ENCODE measurements around the gene CFAP58. TPM values are rescaled to one million over a fixed set of nuclear protein-coding genes. Genes with fewer than 3 reads are reported as not detected.

CFAP58 gene
- polyA plus RNA-seq, 3 donors = 0.16 TPM; not detected in 2

- H3K36me3 ChIP-seq (replicated peaks in 1 of 2; ENCODE audit: control insufficient read depth in 1 of 2, insufficient read depth in 2 of 2, low read length in 2 of 2) = peaks cover 2 to 21% of the 10 kb centered on the region in 2 donors
- Mint-ChIP-seq H3K4me3 (no peak overlapping the region), H3K36me3 (peaks cover 19 to 23% of the 10 kb centered on the region in 2 donors), H3K9me3 (peaks cover 6 to 9% (median 8%) of the 10 kb centered on the region in 7 donors), H3K27ac (peak overlapping the region in 2 of 7 donors; percentile 12 to 77), H3K4me1 (peaks cover 54% of the 10 kb centered on the region), H3K27me3 (ENCODE audit: low read depth in 3 of 3) (peaks cover 0 to 4% (median 2%) of the 10 kb centered on the region in 3 donors)
- WGBS (ENCODE audit: insufficient coverage) = 74% methylated on average over 4 of the region's 8 CpGs
- no peak overlapping the region for H3K4me3 ChIP-seq (replicated peaks in 1 of 3; ENCODE audit: low read depth in 2 of 3, low read length in 3 of 3)
- peaks cover 33% of the 10 kb centered on the region in 2 donors for H3K4me1 ChIP-seq (ENCODE audit: control insufficient read depth in 1 of 2, insufficient read depth in 2 of 2, low read length in 2 of 2)
- no peak overlapping the region for H3K9ac ChIP-seq (ENCODE audit: insufficient read depth, low read length, poor library complexity, severe bottlenecking)
- H3K9me3 ChIP-seq (replicated peaks in 1 of 2; ENCODE audit: control insufficient read depth in 1 of 2, insufficient read depth in 1 of 2, low read length in 2 of 2) = peaks cover 0 to 6% of the 10 kb centered on the region in 2 donors
- intact Hi-C loops (cut with micrococcal nuclease) = loop anchor here in 1 of 2 donors (5.0 to 10.0 kb wide), 2 partner anchors 42 to 270 kb away; no protein-coding TSS in a partner anchor
- H4K20me1 ChIP-seq (ENCODE audit: insufficient read depth, low read length) = peaks cover 33% of the 10 kb centered on the region
- H3K27ac ChIP-seq (ENCODE audit: low read depth in 1 of 2, low read length in 2 of 2) = no peak overlapping the region
- DNase-seq = no peak
- no peak overlapping the region for H2AFZ ChIP-seq (ENCODE audit: insufficient read depth, low read depth, low read length, poor library complexity, severe bottlenecking)
- H3K4me2 ChIP-seq (replicated peaks; ENCODE audit: extremely low read depth, low read length, poor library complexity, severe bottlenecking) = no peak overlapping the region
- peaks cover under 1% of the 10 kb centered on the region for H3K79me2 ChIP-seq (ENCODE audit: insufficient read depth, low read length)
- H3K27me3 ChIP-seq (ENCODE audit: control insufficient read depth in 2 of 2, insufficient read depth in 2 of 2, low read length in 2 of 2) = no peaks in the 10 kb centered on the region
- TF ChIP-seq, protein P1, sequence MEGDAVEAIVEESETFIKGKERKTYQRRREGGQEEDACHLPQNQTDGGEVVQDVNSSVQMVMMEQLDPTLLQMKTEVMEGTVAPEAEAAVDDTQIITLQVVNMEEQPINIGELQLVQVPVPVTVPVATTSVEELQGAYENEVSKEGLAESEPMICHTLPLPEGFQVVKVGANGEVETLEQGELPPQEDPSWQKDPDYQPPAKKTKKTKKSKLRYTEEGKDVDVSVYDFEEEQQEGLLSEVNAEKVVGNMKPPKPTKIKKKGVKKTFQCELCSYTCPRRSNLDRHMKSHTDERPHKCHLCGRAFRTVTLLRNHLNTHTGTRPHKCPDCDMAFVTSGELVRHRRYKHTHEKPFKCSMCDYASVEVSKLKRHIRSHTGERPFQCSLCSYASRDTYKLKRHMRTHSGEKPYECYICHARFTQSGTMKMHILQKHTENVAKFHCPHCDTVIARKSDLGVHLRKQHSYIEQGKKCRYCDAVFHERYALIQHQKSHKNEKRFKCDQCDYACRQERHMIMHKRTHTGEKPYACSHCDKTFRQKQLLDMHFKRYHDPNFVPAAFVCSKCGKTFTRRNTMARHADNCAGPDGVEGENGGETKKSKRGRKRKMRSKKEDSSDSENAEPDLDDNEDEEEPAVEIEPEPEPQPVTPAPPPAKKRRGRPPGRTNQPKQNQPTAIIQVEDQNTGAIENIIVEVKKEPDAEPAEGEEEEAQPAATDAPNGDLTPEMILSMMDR (IDR thresholded peaks at IDR 0.05) = no peak
Measured at GRCh38 chr10:104304927-104305326, 48.7 kb upstream of the CFAP58 start.

DNA sequence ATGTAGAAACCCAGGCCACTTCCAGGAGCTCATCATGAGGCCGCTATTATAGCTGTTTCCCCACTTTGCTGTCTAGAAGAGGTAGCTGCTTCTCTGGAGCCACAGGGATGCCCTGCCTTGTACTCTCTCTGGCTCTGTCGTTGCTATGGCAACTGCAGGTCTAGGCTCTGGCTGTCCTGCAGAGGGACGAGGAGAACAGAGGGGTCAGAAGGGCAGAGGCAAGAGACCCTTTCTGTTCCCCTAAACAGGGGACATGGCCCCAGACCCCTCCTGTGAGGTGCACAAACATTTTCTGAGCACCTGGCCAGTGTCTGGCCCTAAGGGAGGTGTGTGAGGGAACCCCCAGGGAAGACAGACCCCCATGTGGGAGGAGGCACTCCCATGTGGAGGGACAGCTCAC is 46.7 kb upstream of the CFAP58 start:
- no peak overlapping the region for H3K4me3 Mint-ChIP-seq
- WGBS (ENCODE audit: insufficient coverage) = 83% methylated on average over 3 of the region's 3 CpGs
- peaks cover 0 to 3% of the 10 kb centered on the region in 2 donors for H3K9me3 ChIP-seq (replicated peaks in 1 of 2; ENCODE audit: control insufficient read depth in 1 of 2, insufficient read depth in 1 of 2, low read length in 2 of 2)
- intact Hi-C loops (cut with micrococcal nuclease) = loop anchor here in 1 of 2 donors (5.0 to 10.0 kb wide), 2 partner anchors 40 to 268 kb away; no protein-coding TSS in a partner anchor
- H3K9ac ChIP-seq (ENCODE audit: insufficient read depth, low read length, poor library complexity, severe bottlenecking) = no peak overlapping the region
- no peak overlapping the region for H3K4me3 ChIP-seq (replicated peaks in 1 of 3; ENCODE audit: low read depth in 2 of 3, low read length in 3 of 3)
- peak in 1 of 3 donors; percentile 29 for DNase-seq
- H3K27ac Mint-ChIP-seq = peak overlapping the region in 2 of 7 donors; percentile 34 to 45
- no peak overlapping the region for H2AFZ ChIP-seq (ENCODE audit: insufficient read depth, low read depth, low read length, poor library complexity, severe bottlenecking)
- H3K4me1 ChIP-seq (ENCODE audit: control insufficient read depth in 1 of 2, insufficient read depth in 2 of 2, low read length in 2 of 2) = peaks cover 25% of the 10 kb centered on the region in 2 donors
- H3K27me3 Mint-ChIP-seq (ENCODE audit: low read depth in 3 of 3) = peaks cover 0 to 4% (median 2%) of the 10 kb centered on the region in 3 donors
- H3K36me3 Mint-ChIP-seq = peaks cover 39 to 41% of the 10 kb centered on the region in 2 donors
- H3K36me3 ChIP-seq (replicated peaks in 1 of 2; ENCODE audit: control insufficient read depth in 1 of 2, insufficient read depth in 2 of 2, low read length in 2 of 2) = peaks cover 20 to 41% of the 10 kb centered on the region in 2 donors
- H3K4me2 ChIP-seq (replicated peaks; ENCODE audit: extremely low read depth, low read length, poor library complexity, severe bottlenecking) = no peak overlapping the region
- peaks cover 53% of the 10 kb centered on the region for H4K20me1 ChIP-seq (ENCODE audit: insufficient read depth, low read length)
- H3K79me2 ChIP-seq (ENCODE audit: insufficient read depth, low read length) = peaks cover 21% of the 10 kb centered on the region
- peaks cover 2 to 5% (median 4%) of the 10 kb centered on the region in 7 donors for H3K9me3 Mint-ChIP-seq
- H3K4me1 Mint-ChIP-seq = peaks cover 49% of the 10 kb centered on the region
- H3K27me3 ChIP-seq (ENCODE audit: control insufficient read depth in 2 of 2, insufficient read depth in 2 of 2, low read length in 2 of 2) = no peaks in the 10 kb centered on the region
- TF ChIP-seq, protein P1 (IDR thresholded peaks at IDR 0.05) = no peak
- H3K27ac ChIP-seq (ENCODE audit: low read depth in 1 of 2, low read length in 2 of 2) = no peak overlapping the region
